Measurements from ENCODE around the gene HRH2. TPM values are rescaled to one million over a fixed set of nuclear protein-coding genes. Genes with fewer than 3 reads are reported as not detected.

HRH2 gene
- total RNA-seq, 2 donors from 2014 or later = 8.0 to 18.9 TPM

DNA sequence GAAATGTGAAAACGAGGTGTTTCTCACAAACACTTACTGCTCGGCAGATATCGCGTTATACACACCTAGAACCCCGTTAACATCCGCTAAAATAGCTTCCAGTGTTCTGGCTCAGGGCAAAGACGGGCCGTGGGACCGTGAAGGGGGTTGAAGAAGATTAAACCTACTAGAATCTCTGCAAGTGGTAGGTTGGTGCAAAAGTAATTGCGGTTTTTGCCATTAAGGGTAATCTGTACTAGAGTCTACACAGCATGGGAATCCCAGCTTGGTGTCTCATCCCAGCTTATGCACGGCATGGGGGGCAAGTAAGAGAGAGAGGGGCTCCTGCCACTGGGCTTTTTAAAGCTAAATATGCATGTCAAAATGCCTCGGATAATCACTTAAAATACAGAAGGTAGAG, 43.9 kb downstream of the HRH2 start:
- Histone ChIP-seq H3K36me3 (no peaks in the 10 kb centered on the region), H3K4me3 (no peak overlapping the region), H3K27me3 (no peaks in the 10 kb centered on the region), H3K9me3 (peaks cover 0 to 12% of the 10 kb centered on the region in 2 donors), H3K4me1 (no peaks in the 10 kb centered on the region), H3K27ac (no peak overlapping the region)
- TF ChIP-seq CTCF (IDR thresholded peaks at IDR 0.05) = no peak
- no peak for DNase-seq (ENCODE audit: low spot score)

GRCh38 chr5:175706499-175706898, 48.6 kb downstream of the HRH2 start:
- Histone ChIP-seq H3K27me3 (no peaks in the 10 kb centered on the region), H3K4me1 (no peaks in the 10 kb centered on the region), H3K36me3 (no peaks in the 10 kb centered on the region), H3K27ac (no peak overlapping the region), H3K9me3 (peaks cover 0 to 12% of the 10 kb centered on the region in 2 donors), H3K4me3 (no peak overlapping the region)
- no peak for TF ChIP-seq CTCF (IDR thresholded peaks at IDR 0.05)
- no peak for DNase-seq (ENCODE audit: low spot score)

DNA sequence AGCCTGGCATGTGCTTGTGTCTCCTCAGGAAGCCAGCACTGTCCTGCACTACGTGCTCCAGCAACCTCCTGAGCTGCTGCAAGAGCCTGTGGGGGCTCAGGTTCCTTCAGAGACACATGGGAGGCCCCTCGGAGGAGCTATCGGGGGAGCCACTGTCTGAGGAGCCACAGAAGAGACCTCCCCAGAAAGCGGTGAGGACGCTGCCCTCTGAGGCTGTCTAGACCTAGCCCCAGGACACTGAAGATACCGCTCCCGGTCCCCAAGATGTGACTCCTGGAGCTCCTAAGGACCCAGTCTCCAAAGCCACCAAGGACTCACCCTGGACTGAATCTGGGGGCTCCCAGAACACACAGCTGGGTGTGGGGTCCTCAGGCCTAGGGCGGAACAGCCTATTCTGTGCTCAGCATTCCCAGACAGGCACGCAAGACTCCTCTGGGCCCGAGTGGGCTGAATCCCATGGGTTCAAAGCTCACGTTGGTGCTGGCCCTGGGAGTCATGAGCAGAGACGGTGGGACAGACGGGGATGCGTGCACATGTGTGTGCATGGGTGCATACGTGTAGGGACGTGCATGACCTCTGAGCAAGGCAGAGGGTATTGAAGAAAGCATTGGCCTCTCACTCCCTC, 50.0 kb downstream of the HRH2 start:
- Histone ChIP-seq H3K9me3 (peaks cover 0 to 11% of the 10 kb centered on the region in 2 donors), H3K4me1 (peaks cover 0 to 4% of the 10 kb centered on the region in 2 donors), H3K27me3 (no peaks in the 10 kb centered on the region), H3K4me3 (no peak overlapping the region), H3K36me3 (no peaks in the 10 kb centered on the region), H3K27ac (no peak overlapping the region)
- DNase-seq (ENCODE audit: low spot score) = no peak
- no peak for TF ChIP-seq CTCF (IDR thresholded peaks at IDR 0.05)

DNA sequence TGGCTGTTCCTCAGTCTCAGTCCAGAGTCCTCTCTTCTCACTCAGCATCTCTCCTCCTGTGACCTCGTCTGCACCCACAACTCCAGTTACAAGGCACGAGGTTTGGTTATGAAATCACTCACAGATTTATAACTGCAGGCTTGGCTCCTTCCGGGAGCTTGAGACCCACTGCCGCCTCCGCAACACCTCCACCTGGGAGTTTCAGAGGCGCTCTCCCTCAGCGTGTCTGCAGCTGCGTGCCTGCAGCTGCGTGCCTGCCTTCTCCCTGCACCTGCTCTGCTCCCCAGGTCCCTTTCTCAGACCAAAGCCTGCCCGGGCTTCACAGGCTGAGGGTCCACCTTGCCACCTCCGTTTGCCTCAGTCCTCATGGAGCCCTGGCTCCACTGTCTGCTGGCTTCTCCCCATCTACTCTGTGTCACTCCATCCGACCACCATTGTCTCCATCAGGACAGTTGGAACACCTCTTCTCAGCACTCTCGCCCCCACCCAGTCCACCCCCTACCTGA, 51.5 kb downstream of the HRH2 start:
- H3K27ac ChIP-seq = no peak overlapping the region
- H3K4me3 ChIP-seq = no peak overlapping the region
- peaks cover 0 to 5% of the 10 kb centered on the region in 2 donors for H3K4me1 ChIP-seq
- H3K9me3 ChIP-seq = no peaks in the 10 kb centered on the region
- no peaks in the 10 kb centered on the region for H3K27me3 ChIP-seq
- TF ChIP-seq CTCF (IDR thresholded peaks at IDR 0.05) = no peak
- H3K36me3 ChIP-seq = no peaks in the 10 kb centered on the region
- DNase-seq (ENCODE audit: low spot score) = no peak

DNA sequence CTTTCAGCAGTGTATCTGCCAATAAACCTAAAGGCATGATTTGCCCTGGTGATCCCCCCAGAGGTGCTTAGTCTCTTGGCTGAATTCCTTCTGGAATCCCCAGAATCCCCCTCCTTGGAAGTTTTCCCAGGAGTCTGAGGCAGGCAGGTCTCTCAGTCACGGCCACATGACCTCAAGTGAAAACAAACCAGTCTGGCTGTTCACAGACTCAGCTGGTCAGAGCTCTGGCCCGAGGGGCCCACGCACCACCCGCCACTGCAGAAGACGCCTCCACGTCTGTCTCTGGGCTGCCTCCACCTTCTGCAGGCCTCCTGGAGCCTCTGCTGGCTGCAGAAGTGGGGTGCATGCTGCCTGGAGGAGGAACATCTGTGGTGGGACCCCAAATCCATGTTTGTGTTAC, 52.5 kb downstream of the HRH2 start:
- H3K9me3 ChIP-seq = no peaks in the 10 kb centered on the region
- no peak for DNase-seq (ENCODE audit: low spot score)
- H3K27ac ChIP-seq = peak overlapping the region in 1 of 2 donors; percentile 45
- no peak overlapping the region for H3K4me3 ChIP-seq
- H3K27me3 ChIP-seq = no peaks in the 10 kb centered on the region
- H3K36me3 ChIP-seq = no peaks in the 10 kb centered on the region
- peaks cover 0 to 5% of the 10 kb centered on the region in 2 donors for H3K4me1 ChIP-seq
- TF ChIP-seq CTCF (IDR thresholded peaks at IDR 0.05) = no peak

DNA sequence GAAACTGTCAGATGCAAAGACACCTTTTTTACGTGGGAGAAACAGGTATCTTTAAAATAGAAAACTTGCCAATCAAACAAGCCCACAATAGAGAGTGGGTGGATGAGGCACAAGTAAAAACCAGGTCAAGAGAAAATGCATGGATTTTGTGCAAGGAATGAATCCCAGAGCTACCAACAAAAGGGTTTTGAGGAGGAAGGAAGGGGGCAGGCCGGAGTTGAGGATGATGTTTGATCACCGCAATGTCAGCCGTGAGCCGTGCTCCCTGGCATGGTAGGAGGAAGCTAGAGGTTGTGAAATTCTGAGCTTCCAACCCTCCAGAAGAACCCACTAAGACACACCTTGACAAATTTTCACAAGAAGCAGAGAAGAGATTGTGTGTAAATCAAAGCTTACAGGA, 53.2 kb downstream of the HRH2 start:
- DNase-seq (ENCODE audit: low spot score) = no peak
- H3K9me3 ChIP-seq = no peaks in the 10 kb centered on the region
- H3K27ac ChIP-seq = no peak overlapping the region
- no peak overlapping the region for H3K4me3 ChIP-seq
- peaks cover 0 to 5% of the 10 kb centered on the region in 2 donors for H3K4me1 ChIP-seq
- no peaks in the 10 kb centered on the region for H3K27me3 ChIP-seq
- H3K36me3 ChIP-seq = no peaks in the 10 kb centered on the region
- no peak for TF ChIP-seq CTCF (IDR thresholded peaks at IDR 0.05)
